RWPE1 (cell line): ENCODE measurements around the gene ATP2B2.

Experiments used
- CTCF ChIA-PET: fragments of 350-600 bp; sonication (Branson Sonifier 250); formaldehyde crosslinking; extraction: SDS; loops from one replicate; lab custom pipeline; 2021; lab: Yijun Ruan, JAX
- POLR2A ChIA-PET: fragments of 400-600 bp; formaldehyde crosslinking; extraction: SDS; loops from one replicate; lab custom pipeline; 2020; ENCODE audit warnings: antibody characterized with exemption; ENCODE audit not compliant: low non-redundant PET; lab: Yijun Ruan, JAX
- DNase-seq: peaks from one replicate; pipeline ENCODE4 v3.0.0; 2012; ENCODE audit warnings: low spot score
- H3K27ac ChIP-seq: fragments of 450-650 bp; 2 replicates; pipeline ENCODE4 v1.5.1; 2017
- CTCF ChIP-seq: fragments of 450-650 bp; conservative IDR thresholded peaks from 2 replicates; pipeline ENCODE4 v1.5.1; 2017; ENCODE audit warnings: low read depth, mild to moderate bottlenecking

Gene ATP2B2

GRCh38 chr3:10279384-10280176, 225.8 kb downstream of the ATP2B2 start:
- H3K27ac ChIP-seq: no peak overlapping the region
- DNase-seq: no peak
- TF ChIP-seq CTCF: no peak
- ChIA-PET POLR2A (no interaction called here), CTCF (interaction anchor here (1.3 kb wide), 1 partner anchor 252 kb away, joined by 3 read pairs; no protein-coding TSS in a partner anchor)

GRCh38 chr3:10278501-10278900, 226.9 kb downstream of the ATP2B2 start:
- DNase-seq: no peak
- no peak overlapping the region for H3K27ac ChIP-seq
- ChIA-PET CTCF (no interaction called here), POLR2A (no interaction called here)
- no peak for TF ChIP-seq CTCF

- H3K27ac ChIP-seq: no peak overlapping the region
- no peak for TF ChIP-seq CTCF
- no peak for DNase-seq
- POLR2A ChIA-PET: interaction anchor here (0.6 kb wide), 1 partner anchor 361 kb away, joined by 3 read pairs; the partner anchor contains the start of gene IL17RC
- CTCF ChIA-PET: no interaction called here
These were observed 228.2 kb downstream of the ATP2B2 start for GRCh38 chr3:10277115-10277625.

GRCh38 chr3:10274601-10275000, 230.8 kb downstream of the ATP2B2 start:
- no peak for TF ChIP-seq CTCF
- H3K27ac ChIP-seq: no peak overlapping the region
- no peak for DNase-seq
- ChIA-PET POLR2A (no interaction called here), CTCF (no interaction called here)
